ENCODE data around the gene DEFB128.

GRCh38 chr20:235891-236290, 46.4 kb upstream of the DEFB128 start:
- TF ChIP-seq POLR2A (IDR thresholded peaks at IDR 0.05) (no peak), POLR2AphosphoS5 (IDR thresholded peaks at IDR 0.05) (no peak)
- TF ChIP-seq, protein P1, sequence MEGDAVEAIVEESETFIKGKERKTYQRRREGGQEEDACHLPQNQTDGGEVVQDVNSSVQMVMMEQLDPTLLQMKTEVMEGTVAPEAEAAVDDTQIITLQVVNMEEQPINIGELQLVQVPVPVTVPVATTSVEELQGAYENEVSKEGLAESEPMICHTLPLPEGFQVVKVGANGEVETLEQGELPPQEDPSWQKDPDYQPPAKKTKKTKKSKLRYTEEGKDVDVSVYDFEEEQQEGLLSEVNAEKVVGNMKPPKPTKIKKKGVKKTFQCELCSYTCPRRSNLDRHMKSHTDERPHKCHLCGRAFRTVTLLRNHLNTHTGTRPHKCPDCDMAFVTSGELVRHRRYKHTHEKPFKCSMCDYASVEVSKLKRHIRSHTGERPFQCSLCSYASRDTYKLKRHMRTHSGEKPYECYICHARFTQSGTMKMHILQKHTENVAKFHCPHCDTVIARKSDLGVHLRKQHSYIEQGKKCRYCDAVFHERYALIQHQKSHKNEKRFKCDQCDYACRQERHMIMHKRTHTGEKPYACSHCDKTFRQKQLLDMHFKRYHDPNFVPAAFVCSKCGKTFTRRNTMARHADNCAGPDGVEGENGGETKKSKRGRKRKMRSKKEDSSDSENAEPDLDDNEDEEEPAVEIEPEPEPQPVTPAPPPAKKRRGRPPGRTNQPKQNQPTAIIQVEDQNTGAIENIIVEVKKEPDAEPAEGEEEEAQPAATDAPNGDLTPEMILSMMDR (IDR thresholded peaks at IDR 0.05): no peak
